PC-9 (cell line): ENCODE results near the gene ATP1A4. TPM values are rescaled to one million over a fixed set of nuclear protein-coding genes. Genes with fewer than 3 reads are reported as not detected.

Source experiments
- BruUV-seq: library from RNA; stranded (reverse); fragments of 400-500 nt; replicated peaks from 2 replicates; lab custom pipeline; 2021; lab: Mats Ljungman, UMichigan
- CTCF ChIA-PET: fragments of 300-600 bp; sonication (Branson Sonifier 250); formaldehyde crosslinking; loops from one replicate; lab custom pipeline; 2022; ENCODE audit warnings: antibody characterized with exemption; lab: Charles Lee
- POLR2A ChIA-PET: fragments of 300-600 bp; sonication (Branson Sonifier 250); formaldehyde crosslinking; loops from one replicate; lab custom pipeline; 2022; ENCODE audit warnings: antibody characterized with exemption; ENCODE audit not compliant: unreplicated experiment; lab: Charles Lee
- DNase-seq, 2 experiments: peaks; one replicate each; pipeline versions ENCODE4 v3.0.0 to v3.0.0-alpha.2; 2015 to 2022; ENCODE audit warnings: mixed read lengths in 1 of 2
- H2AFZ ChIP-seq: fragments of 200-600 bp; sonication (generic); 2 replicates; pipeline ENCODE4 v1.8.1; 2017; ENCODE audit warnings: antibody characterized with exemption
- H3F3A ChIP-seq: fragments of 200-600 bp; sonication (generic); 2 replicates; pipeline ENCODE4 v1.8.1; 2017; ENCODE audit warnings: antibody characterized with exemption, mild to moderate bottlenecking, low read depth; ENCODE audit not compliant: insufficient read depth
- H3K27ac ChIP-seq: fragments of 200-600 bp; sonication (generic); 2 replicates; pipeline ENCODE4 v1.6.1; 2016; ENCODE audit warnings: mixed run types
- H3K27me3 ChIP-seq: fragments of 200-600 bp; sonication (generic); 2 replicates; pipeline ENCODE4 v1.6.1; 2016; ENCODE audit warnings: low read depth, mixed run types; ENCODE audit not compliant: insufficient read depth
- H3K36me3 ChIP-seq: fragments of 200-600 bp; sonication (generic); 2 replicates; pipeline ENCODE4 v1.6.1; 2016; ENCODE audit warnings: low read depth, mixed run types
- H3K4me1 ChIP-seq: fragments of 200-600 bp; sonication (generic); replicated peaks from 2 replicates; pipeline ENCODE4 v1.6.1; 2016; ENCODE audit warnings: mixed run types; ENCODE audit not compliant: insufficient read depth
- H3K4me2 ChIP-seq: fragments of 200-600 bp; sonication (generic); 2 replicates; pipeline ENCODE4 v1.6.1; 2017; ENCODE audit warnings: mixed run types
- H3K4me3 ChIP-seq: fragments of 200-600 bp; sonication (generic); 2 replicates; pipeline ENCODE4 v1.6.1; 2016; ENCODE audit warnings: mixed run types
- H3K79me2 ChIP-seq: fragments of 200-600 bp; sonication (generic); 2 replicates; pipeline ENCODE4 v1.6.1; 2017; ENCODE audit warnings: low read depth, mixed run types
- H3K9me2 ChIP-seq: fragments of 200-600 bp; sonication (generic); 2 replicates; pipeline ENCODE4 v1.8.1; 2017; ENCODE audit warnings: mild to moderate bottlenecking; ENCODE audit not compliant: insufficient read depth
- H3K9me3 ChIP-seq: fragments of 200-600 bp; sonication (generic); 2 replicates; pipeline ENCODE4 v1.8.1; 2016; ENCODE audit warnings: low read depth; ENCODE audit not compliant: insufficient read depth
- H4K20me1 ChIP-seq: fragments of 200-600 bp; sonication (generic); 2 replicates; pipeline ENCODE4 v1.8.1; 2017; ENCODE audit not compliant: insufficient read depth
- CTCF ChIP-seq: fragments of 200-600 bp; sonication (generic); conservative IDR thresholded peaks from 2 replicates; pipeline ENCODE4 v1.6.1; 2017; ENCODE audit warnings: mixed run types, antibody characterized with exemption, mild to moderate bottlenecking, moderate library complexity
- EZH2 ChIP-seq: fragments of 200-600 bp; sonication (generic); IDR thresholded peaks from 2 replicates; pipeline ENCODE4 v1.8.0; 2017; ENCODE audit warnings: antibody characterized with exemption, low read depth
- intact Hi-C: fragments of 100-400 bp; cut with micrococcal nuclease; formaldehyde crosslinking; loops from one replicate; pipeline ENCODE4 v1.10.0; 2022; ENCODE audit not compliant: unreplicated experiment
- total RNA-seq: library from RNA; stranded (reverse); gene quantifications from 2 replicates; pipeline ENCODE4 v1.2.3, GENCODE V29; 2021

ATP1A4 gene
- total RNA-seq, 1 experiment from 2014 or later = not detected

GRCh38 chr1:160129046-160129445 lies 22.4 kb upstream of the ATP1A4 start:
- Histone ChIP-seq H3K27ac (no peak overlapping the region), H4K20me1 (no peaks in the 10 kb centered on the region), H3K27me3 (no peaks in the 10 kb centered on the region), H3K4me2 (no peak overlapping the region), H3K79me2 (no peaks in the 10 kb centered on the region), H3K4me1 (peaks cover 55% of the 10 kb centered on the region), H3K4me3 (no peak overlapping the region), H3K9me2 (no peaks in the 10 kb centered on the region), H3K9me3 (no peaks in the 10 kb centered on the region), H3K36me3 (no peaks in the 10 kb centered on the region), H3F3A (peaks cover 17% of the 10 kb centered on the region; the same call in 1 of the 2 replicates), H2AFZ (no peak overlapping the region)
- no peak for DNase-seq
- BruUV-seq = no TSS peak
- ChIA-PET CTCF (no interaction called here), POLR2A (no interaction called here)
- intact Hi-C loops = no loop called here
- TF ChIP-seq EZH2 (no peak), CTCF (no peak)

- POLR2A ChIA-PET = no interaction called here
- CTCF ChIA-PET = no interaction called here
These were observed 21.8 kb upstream of the ATP1A4 start for GRCh38 chr1:160129558-160129957.

GRCh38 chr1:160129966-160130365 lies 21.4 kb upstream of the ATP1A4 start:
- no peaks in the 10 kb centered on the region for H3K36me3 ChIP-seq
- H3K4me3 ChIP-seq = no peak overlapping the region
- H3K27ac ChIP-seq = no peak overlapping the region
- no peaks in the 10 kb centered on the region for H4K20me1 ChIP-seq
- ChIA-PET CTCF (no interaction called here), POLR2A (interaction anchor here (0.7 kb wide), 1 partner anchor 27 kb away, joined by 5 read pairs; no protein-coding TSS in a partner anchor)
- H3K9me3 ChIP-seq = no peaks in the 10 kb centered on the region
- no peak overlapping the region for H3K4me2 ChIP-seq
- intact Hi-C loops = no loop called here
- no TSS peak for BruUV-seq
- no peaks in the 10 kb centered on the region for H3K27me3 ChIP-seq
- H3K4me1 ChIP-seq = peaks cover 47% of the 10 kb centered on the region
- no peak overlapping the region for H2AFZ ChIP-seq
- no peak for TF ChIP-seq EZH2
- TF ChIP-seq CTCF = no peak
- no peak for DNase-seq
- H3F3A ChIP-seq = peaks cover 11% of the 10 kb centered on the region; the same call in 1 of the 2 replicates
- H3K9me2 ChIP-seq = no peaks in the 10 kb centered on the region
- no peaks in the 10 kb centered on the region for H3K79me2 ChIP-seq

More at GRCh38 chr1:160129558-160129957, 21.8 kb upstream of the ATP1A4 start:
- Histone ChIP-seq H2AFZ (no peak overlapping the region), H4K20me1 (no peaks in the 10 kb centered on the region), H3K9me3 (no peaks in the 10 kb centered on the region), H3K4me1 (peaks cover 49% of the 10 kb centered on the region), H3K27ac (no peak overlapping the region), H3K4me2 (no peak overlapping the region), H3K9me2 (no peaks in the 10 kb centered on the region), H3K27me3 (no peaks in the 10 kb centered on the region), H3K4me3 (no peak overlapping the region), H3K79me2 (no peaks in the 10 kb centered on the region), H3F3A (peaks cover 12% of the 10 kb centered on the region; the same call in 1 of the 2 replicates), H3K36me3 (no peaks in the 10 kb centered on the region)
- no TSS peak for BruUV-seq
- no peak for DNase-seq
- TF ChIP-seq CTCF (no peak), EZH2 (no peak)
- intact Hi-C loops = no loop called here
